Keratinocyte (primary cell): Measurements from ENCODE around the gene MASP2. TPM values are rescaled to one million over a fixed set of nuclear protein-coding genes. Genes with fewer than 3 reads are reported as not detected.

Source experiments
- DNase-seq: peaks from one replicate; pipeline ENCODE4 v3.0.0-alpha.2; 2011; ENCODE audit warnings: low read depth, missing footprints, low spot score
- FAIRE-seq: peaks from 2 replicates; lab custom pipeline; 2011; peaks lifted over from hg19 to GRCh38; lab: Jason Lieb, UNC
- H2AFZ ChIP-seq: 2 replicates; pipeline ENCODE4 v1.6.0; 2012; ENCODE audit warnings: low read length, control low read depth, inconsistent platforms; ENCODE audit not compliant: control insufficient read depth
- H3K27ac ChIP-seq: 2 replicates; pipeline ENCODE4 v1.5.1; 2011; ENCODE audit warnings: low read length; ENCODE audit not compliant: control insufficient read depth, insufficient read depth
- H3K27me3 ChIP-seq: 3 replicates; pipeline ENCODE4 v1.6.0; 2011; ENCODE audit warnings: low read length; ENCODE audit not compliant: control insufficient read depth, insufficient read depth; ENCODE audit errors: extremely low read depth
- H3K36me3 ChIP-seq, 2 experiments: 2 replicates in 1 of 2; 3 replicates in 1 of 2; pipeline ENCODE4 v1.5.1; 2011; ENCODE audit warnings: low read length in 2 of 2, mild to moderate bottlenecking in 1 of 2; ENCODE audit not compliant: control insufficient read depth in 2 of 2, insufficient read depth in 2 of 2; ENCODE audit errors: extremely low read depth in 1 of 2
- H3K4me1 ChIP-seq: 3 replicates; pipeline ENCODE4 v1.5.1; 2011; ENCODE audit warnings: low read length; ENCODE audit not compliant: control insufficient read depth, insufficient read depth; ENCODE audit errors: extremely low read depth
- H3K4me2 ChIP-seq: 3 replicates; pipeline ENCODE4 v1.6.0; 2011; ENCODE audit warnings: low read depth, low read length; ENCODE audit not compliant: control insufficient read depth, insufficient read depth; ENCODE audit errors: extremely low read depth
- H3K4me3 ChIP-seq, 3 experiments: fragments of 200-600 bp in 1 of 3; sonication (generic) in 1 of 3; 2 replicates in 2 of 3; 3 replicates in 1 of 3; pipeline ENCODE4 v1.5.1; 2011 to 2016; ENCODE audit warnings: low read length in 3 of 3, mild to moderate bottlenecking in 3 of 3, control low read depth in 2 of 3, inconsistent platforms in 1 of 3, low read depth in 1 of 3, mixed read lengths in 1 of 3, mixed run types in 1 of 3, moderate library complexity in 1 of 3; ENCODE audit not compliant: control insufficient read depth in 2 of 3, insufficient read depth in 2 of 3; ENCODE audit errors: extremely low read depth in 1 of 3
- H3K79me2 ChIP-seq: 2 replicates; pipeline ENCODE4 v1.6.0; 2012; ENCODE audit warnings: low read length; ENCODE audit not compliant: control insufficient read depth, insufficient read depth
- H3K9ac ChIP-seq: 3 replicates; pipeline ENCODE4 v1.6.0; 2011; ENCODE audit warnings: low read length; ENCODE audit not compliant: control insufficient read depth, insufficient read depth; ENCODE audit errors: extremely low read depth
- H3K9me1 ChIP-seq: 3 replicates; pipeline ENCODE4 v1.6.0; 2011; ENCODE audit warnings: low read length; ENCODE audit not compliant: control insufficient read depth, insufficient read depth; ENCODE audit errors: extremely low read depth
- H3K9me3 ChIP-seq: 2 replicates; pipeline ENCODE4 v1.5.1; 2012; ENCODE audit warnings: low read depth, low read length; ENCODE audit not compliant: control insufficient read depth
- H4K20me1 ChIP-seq: 3 replicates; pipeline ENCODE4 v1.6.0; 2011; ENCODE audit warnings: low read length; ENCODE audit not compliant: control insufficient read depth, insufficient read depth; ENCODE audit errors: extremely low read depth
- CTCF ChIP-seq, 3 experiments: IDR thresholded peaks in 1 of 3; conservative IDR thresholded peaks in 1 of 3; optimal IDR thresholded peaks in 1 of 3; 2 replicates in 2 of 3; 3 replicates in 1 of 3; pipeline versions ENCODE3 to v1.5.1; 2011; ENCODE audit warnings: low read length in 3 of 3, mild to moderate bottlenecking in 3 of 3, moderate library complexity in 2 of 3, control low read depth in 1 of 3, inconsistent platforms in 1 of 3; ENCODE audit not compliant: insufficient read depth in 2 of 3; ENCODE audit errors: extremely low read depth in 1 of 3
- EZH2 ChIP-seq: IDR thresholded peaks from one replicate; pipeline ENCODE4 v1.6.1; 2012; ENCODE audit warnings: inconsistent platforms, mild to moderate bottlenecking, low read length, moderate library complexity
- dilution Hi-C: fragments of 300-500 bp; cut with MboI; formaldehyde crosslinking; loops from one replicate; pipeline ENCODE4 v1.7.0; 2020; ENCODE audit warnings: low sequenced_read_pairs; ENCODE audit not compliant: extremely low pct_ligation_motif_present
- polyA plus RNA-seq, 5 experiments: library from polyadenylated mRNA; depleted of rRNA in 3 of 5; stranded (reverse) in 3 of 5; stranded (forward) in 1 of 5; unstranded in 1 of 5; fragments of >200 nt; gene quantifications; 1 replicate in 1 of 5; 2 replicates in 3 of 5; 3 replicates in 1 of 5; pipeline versions ENCODE4 v1.2.1 to v1.2.3, GENCODE V29; 2011 to 2012; ENCODE audit warnings: missing spikeins in 2 of 5, low read depth in 1 of 5, low replicate concordance in 1 of 5

MASP2 gene
- polyA plus RNA-seq, 1 donor (not counting 4 experiments of a cell fraction or from before 2014, with no cell fraction given), result 0.03 TPM

- H4K20me1 ChIP-seq, result no peaks in the 10 kb centered on the region
- no peak overlapping the region for H2AFZ ChIP-seq
- TF ChIP-seq EZH2, result no peak
- TF ChIP-seq CTCF (optimal IDR thresholded peaks at IDR 0.05 in 1 of 3, IDR thresholded peaks at IDR 0.05 in 1 of 3, conservative IDR thresholded peaks at IDR 0.05 in 1 of 3; ENCODE audit: extremely low read depth in 1 of 3, insufficient read depth in 2 of 3, low read length in 3 of 3), result no peak
- no peak overlapping the region for H3K4me2 ChIP-seq
- no peaks in the 10 kb centered on the region for H3K27me3 ChIP-seq
- no peak for DNase-seq
- no peak for FAIRE-seq
- no peaks in the 10 kb centered on the region for H3K9me1 ChIP-seq
- no peak overlapping the region for H3K27ac ChIP-seq
- H3K4me3 ChIP-seq, result no peak overlapping the region
- H3K4me1 ChIP-seq, result no peaks in the 10 kb centered on the region
- H3K9ac ChIP-seq, result no peak overlapping the region
- no peaks in the 10 kb centered on the region for H3K79me2 ChIP-seq
- dilution Hi-C loops, result no loop called here
- H3K36me3 ChIP-seq, result peaks cover 46 to 70% of the 10 kb centered on the region in 2 experiments
- H3K9me3 ChIP-seq, result no peaks in the 10 kb centered on the region
Observed at GRCh38 chr1:11070876-11071275, 23.8 kb upstream of the MASP2 start.

GRCh38 chr1:11068600-11069473, 21.8 kb upstream of the MASP2 start:
- Histone ChIP-seq H3K4me2 (no peak overlapping the region), H3K9me3 (no peaks in the 10 kb centered on the region), H3K4me3 (no peak overlapping the region), H3K9me1 (no peaks in the 10 kb centered on the region), H3K4me1 (no peaks in the 10 kb centered on the region), H2AFZ (no peak overlapping the region), H3K27ac (no peak overlapping the region), H4K20me1 (no peaks in the 10 kb centered on the region), H3K79me2 (no peaks in the 10 kb centered on the region), H3K36me3 (peaks cover 44 to 57% of the 10 kb centered on the region in 2 experiments), H3K27me3 (no peaks in the 10 kb centered on the region), H3K9ac (no peak overlapping the region)
- no peak for TF ChIP-seq EZH2
- TF ChIP-seq CTCF (optimal IDR thresholded peaks at IDR 0.05 in 1 of 3, IDR thresholded peaks at IDR 0.05 in 1 of 3, conservative IDR thresholded peaks at IDR 0.05 in 1 of 3; ENCODE audit: extremely low read depth in 1 of 3, insufficient read depth in 2 of 3, low read length in 3 of 3), result no peak
- FAIRE-seq (no peak), DNase-seq (no peak)
- dilution Hi-C loops, result no loop called here
